Measurements from ENCODE around the gene PEA15. TPM values are rescaled to one million over a fixed set of nuclear protein-coding genes. Genes with fewer than 3 reads are reported as not detected.

The PEA15 gene
- total and polyA plus RNA-seq, 10 of the 15 experiments (the other 5 are each of a cell fraction or from before 2014, with no cell fraction given): 15.1 to 269 (median 65.6) TPM

DNA sequence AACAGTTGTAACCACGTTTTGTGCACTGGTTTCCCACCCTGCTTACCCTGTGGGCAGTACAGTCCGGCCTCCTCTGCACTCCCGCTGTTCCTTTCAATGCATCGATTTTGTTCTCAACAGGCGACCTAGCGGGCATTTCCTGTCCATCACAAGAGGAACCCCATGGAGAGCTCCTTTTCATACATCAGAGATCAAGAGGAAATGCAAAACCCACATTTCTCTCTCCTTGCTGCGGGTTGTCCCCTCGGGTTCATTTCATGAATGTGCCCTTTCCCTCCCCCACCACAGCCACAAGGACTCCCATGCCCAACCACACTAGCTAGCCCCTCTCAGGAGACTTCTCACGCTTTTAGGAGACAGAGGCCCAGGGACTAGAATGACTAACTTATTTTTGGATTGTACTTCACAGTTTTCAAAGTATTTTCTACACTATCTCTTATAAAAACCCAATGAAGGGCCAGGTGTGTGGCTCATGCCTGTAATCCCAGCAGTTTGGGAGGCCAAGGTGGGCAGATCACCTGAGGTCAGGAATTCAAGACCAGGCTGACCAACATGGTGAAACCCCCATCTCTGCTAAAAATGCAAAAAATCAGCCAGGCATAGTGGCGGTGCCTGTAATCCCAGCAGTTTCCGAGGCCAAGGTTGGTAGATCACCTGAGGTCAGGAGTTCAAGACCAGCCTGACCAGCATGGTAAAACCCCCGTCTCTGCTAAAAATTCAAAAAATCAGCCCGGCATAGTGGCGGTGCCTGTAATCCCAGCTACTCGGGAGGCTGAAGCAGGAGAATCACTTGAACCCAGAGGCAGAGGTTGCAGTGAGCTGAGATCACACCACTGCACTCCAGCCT, 35.4 kb upstream of the PEA15 start (continued):
- TF ChIP-seq KAT2A (conservative IDR thresholded peaks at IDR 0.05; ENCODE audit: control insufficient read depth, low read depth, low read length): no peak
- no peak for TF ChIP-seq EGR1 (IDR thresholded peaks at IDR 0.05; ENCODE audit: borderline replicate concordance in 1 of 2, low read depth in 2 of 2, low read length in 2 of 2)
- TF ChIP-seq STAT1 (conservative IDR thresholded peaks at IDR 0.05): no peak
- peak; percentile 92; the same call in 1 of the 2 replicates for TF ChIP-seq MTA3 (IDR thresholded peaks at IDR 0.05; ENCODE audit: borderline replicate concordance, low read length)
- TF ChIP-seq, protein P1, sequence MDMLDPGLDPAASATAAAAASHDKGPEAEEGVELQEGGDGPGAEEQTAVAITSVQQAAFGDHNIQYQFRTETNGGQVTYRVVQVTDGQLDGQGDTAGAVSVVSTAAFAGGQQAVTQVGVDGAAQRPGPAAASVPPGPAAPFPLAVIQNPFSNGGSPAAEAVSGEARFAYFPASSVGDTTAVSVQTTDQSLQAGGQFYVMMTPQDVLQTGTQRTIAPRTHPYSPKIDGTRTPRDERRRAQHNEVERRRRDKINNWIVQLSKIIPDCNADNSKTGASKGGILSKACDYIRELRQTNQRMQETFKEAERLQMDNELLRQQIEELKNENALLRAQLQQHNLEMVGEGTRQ (IDR thresholded peaks at IDR 0.05; ENCODE audit: borderline replicate concordance, low read depth, low read length): no peak
- peak; percentile 68; the same call in 1 of the 2 replicates for TF ChIP-seq ZBED1 (IDR thresholded peaks at IDR 0.05; ENCODE audit: borderline replicate concordance)
- peak; percentile 76 to 79; a peak in 3 of 4 replicates for TF ChIP-seq BHLHE40 (IDR thresholded peaks at IDR 0.05; ENCODE audit: borderline replicate concordance in 1 of 2, low read depth in 2 of 2, low read length in 1 of 2)
- TF ChIP-seq SMAD1 (IDR thresholded peaks at IDR 0.05; ENCODE audit: low read depth, partially characterized antibody): no peak
- TF ChIP-seq MTA2 (IDR thresholded peaks at IDR 0.05; ENCODE audit: low read depth): peak; percentile 56; the same call in 1 of the 2 replicates
- TF ChIP-seq TCF7 (IDR thresholded peaks at IDR 0.05; ENCODE audit: borderline replicate concordance): peak; percentile 97
- TF ChIP-seq, protein P2, sequence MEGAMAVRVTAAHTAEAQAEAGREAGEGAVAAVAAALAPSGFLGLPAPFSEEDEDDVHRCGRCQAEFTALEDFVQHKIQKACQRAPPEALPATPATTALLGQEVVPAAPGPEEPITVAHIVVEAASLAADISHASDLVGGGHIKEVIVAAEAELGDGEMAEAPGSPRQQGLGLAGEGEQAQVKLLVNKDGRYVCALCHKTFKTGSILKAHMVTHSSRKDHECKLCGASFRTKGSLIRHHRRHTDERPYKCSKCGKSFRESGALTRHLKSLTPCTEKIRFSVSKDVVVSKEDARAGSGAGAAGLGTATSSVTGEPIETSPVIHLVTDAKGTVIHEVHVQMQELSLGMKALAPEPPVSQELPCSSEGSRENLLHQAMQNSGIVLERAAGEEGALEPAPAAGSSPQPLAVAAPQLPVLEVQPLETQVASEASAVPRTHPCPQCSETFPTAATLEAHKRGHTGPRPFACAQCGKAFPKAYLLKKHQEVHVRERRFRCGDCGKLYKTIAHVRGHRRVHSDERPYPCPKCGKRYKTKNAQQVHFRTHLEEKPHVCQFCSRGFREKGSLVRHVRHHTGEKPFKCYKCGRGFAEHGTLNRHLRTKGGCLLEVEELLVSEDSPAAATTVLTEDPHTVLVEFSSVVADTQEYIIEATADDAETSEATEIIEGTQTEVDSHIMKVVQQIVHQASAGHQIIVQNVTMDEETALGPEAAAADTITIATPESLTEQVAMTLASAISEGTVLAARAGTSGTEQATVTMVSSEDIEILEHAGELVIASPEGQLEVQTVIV (IDR thresholded peaks at IDR 0.05; ENCODE audit: borderline replicate concordance, partially characterized antibody): no peak
- TF ChIP-seq SIX5 (IDR thresholded peaks at IDR 0.05; ENCODE audit: low read depth, low read length, severe bottlenecking): no peak
- peak; percentile 68 for TF ChIP-seq CREM (IDR thresholded peaks at IDR 0.05; ENCODE audit: low read depth)
- TF ChIP-seq NR2F1 (conservative IDR thresholded peaks at IDR 0.05): peak; percentile 71
- TF ChIP-seq ESRRA (IDR thresholded peaks at IDR 0.05; ENCODE audit: low read length): no peak
- TF ChIP-seq CBFB (IDR thresholded peaks at IDR 0.05; ENCODE audit: low read depth): peak; percentile 76; the same call in 1 of the 2 replicates
- TF ChIP-seq TAF1 (IDR thresholded peaks at IDR 0.05; ENCODE audit: borderline replicate concordance, low read depth, low read length): no peak
- no peak for TF ChIP-seq RB1 (IDR thresholded peaks at IDR 0.05; ENCODE audit: borderline replicate concordance)
- no peak for TF ChIP-seq SIN3A (IDR thresholded peaks at IDR 0.05; ENCODE audit: low read depth, low read length)
- TF ChIP-seq HCFC1 (IDR thresholded peaks at IDR 0.05; ENCODE audit: low read length): no peak
- peak; percentile 97 for TF ChIP-seq EED (IDR thresholded peaks at IDR 0.05; ENCODE audit: low read depth)
- TF ChIP-seq, protein P3, sequence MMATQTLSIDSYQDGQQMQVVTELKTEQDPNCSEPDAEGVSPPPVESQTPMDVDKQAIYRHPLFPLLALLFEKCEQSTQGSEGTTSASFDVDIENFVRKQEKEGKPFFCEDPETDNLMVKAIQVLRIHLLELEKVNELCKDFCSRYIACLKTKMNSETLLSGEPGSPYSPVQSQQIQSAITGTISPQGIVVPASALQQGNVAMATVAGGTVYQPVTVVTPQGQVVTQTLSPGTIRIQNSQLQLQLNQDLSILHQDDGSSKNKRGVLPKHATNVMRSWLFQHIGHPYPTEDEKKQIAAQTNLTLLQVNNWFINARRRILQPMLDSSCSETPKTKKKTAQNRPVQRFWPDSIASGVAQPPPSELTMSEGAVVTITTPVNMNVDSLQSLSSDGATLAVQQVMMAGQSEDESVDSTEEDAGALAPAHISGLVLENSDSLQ (IDR thresholded peaks at IDR 0.05): peak; percentile 75
- no peak for TF ChIP-seq PML (IDR thresholded peaks at IDR 0.05; ENCODE audit: low read length)
- TF ChIP-seq, protein P4, sequence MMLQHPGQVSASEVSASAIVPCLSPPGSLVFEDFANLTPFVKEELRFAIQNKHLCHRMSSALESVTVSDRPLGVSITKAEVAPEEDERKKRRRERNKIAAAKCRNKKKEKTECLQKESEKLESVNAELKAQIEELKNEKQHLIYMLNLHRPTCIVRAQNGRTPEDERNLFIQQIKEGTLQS (IDR thresholded peaks at IDR 0.05; ENCODE audit: borderline replicate concordance, extremely low read depth, low read depth, low read length): no peak
- TF ChIP-seq TCF12 (IDR thresholded peaks at IDR 0.05; ENCODE audit: low read depth, low read length): peak; percentile 45; the same call in 1 of the 2 replicates

Measured in GM12878 (cell line).